Sigmoid colon (tissue), 4 donors: ENCODE data around the gene KLHL7.

Experiments used
- CTCF ChIP-seq, 4 experiments: fragments of 450-650 bp in 3 of 4; fragments of 200-600 bp in 1 of 4; IDR thresholded peaks; one replicate each; pipeline ENCODE4 v1.5.1; 2016 to 2019; ENCODE audit warnings: antibody characterized with exemption in 4 of 4, mild to moderate bottlenecking in 3 of 4, moderate library complexity in 2 of 4
- POLR2AphosphoS5 ChIP-seq, 4 donors: sonication (generic); formaldehyde crosslinking; IDR thresholded peaks; one replicate each; pipeline ENCODE4 v1.6.1; 2017; ENCODE audit warnings: antibody characterized with exemption in 4 of 4

- TF ChIP-seq CTCF (IDR thresholded peaks at IDR 0.05), result no peak
- TF ChIP-seq POLR2AphosphoS5 (IDR thresholded peaks at IDR 0.05), result no peak
Observed at GRCh38 chr7:23075571-23075970, 30.0 kb upstream of the KLHL7 start.
